Measurements from ENCODE around the gene GALNTL6.

Gene GALNTL6

DNA sequence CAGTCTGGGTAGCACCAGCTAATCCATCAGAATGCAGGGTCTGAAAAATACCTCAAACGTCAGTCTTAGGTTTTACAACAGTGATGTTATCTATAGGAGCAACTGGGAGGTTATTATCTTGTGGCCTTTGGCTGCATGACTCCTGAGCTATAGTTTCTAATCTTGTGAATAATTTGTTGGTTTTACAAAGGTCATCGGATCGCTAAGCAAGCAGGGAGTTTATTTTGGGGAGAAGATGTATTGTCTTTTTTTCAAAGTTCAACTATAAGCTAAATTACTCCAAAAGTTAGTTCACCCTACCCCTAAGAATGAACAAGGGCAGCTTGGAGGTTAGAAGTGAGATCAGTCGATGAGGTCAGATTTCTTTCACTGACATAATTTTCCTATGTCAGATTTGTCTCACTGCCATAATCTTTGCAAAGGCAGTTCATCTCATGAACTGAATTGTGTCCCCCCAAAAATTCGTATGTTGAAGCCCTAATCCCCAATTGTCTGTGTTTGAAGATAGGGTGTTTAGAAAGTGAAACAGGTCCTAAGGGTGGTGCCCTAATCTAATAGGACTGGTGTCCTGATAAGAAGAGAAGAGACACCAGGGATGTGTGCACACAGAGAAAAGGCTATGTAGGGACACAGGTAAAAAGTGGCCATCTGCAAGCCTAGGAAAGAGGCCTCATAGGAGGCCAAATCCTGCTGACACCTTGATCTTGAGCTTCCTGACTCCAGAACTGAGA lies 1179.6 kb downstream of the GALNTL6 start:
- H3F3A ChIP-seq (ENCODE audit: insufficient read depth) = no peaks in the 10 kb centered on the region
- H3K79me2 ChIP-seq (ENCODE audit: insufficient read depth, low read length) = no peaks in the 10 kb centered on the region
- TF ChIP-seq, protein P1, sequence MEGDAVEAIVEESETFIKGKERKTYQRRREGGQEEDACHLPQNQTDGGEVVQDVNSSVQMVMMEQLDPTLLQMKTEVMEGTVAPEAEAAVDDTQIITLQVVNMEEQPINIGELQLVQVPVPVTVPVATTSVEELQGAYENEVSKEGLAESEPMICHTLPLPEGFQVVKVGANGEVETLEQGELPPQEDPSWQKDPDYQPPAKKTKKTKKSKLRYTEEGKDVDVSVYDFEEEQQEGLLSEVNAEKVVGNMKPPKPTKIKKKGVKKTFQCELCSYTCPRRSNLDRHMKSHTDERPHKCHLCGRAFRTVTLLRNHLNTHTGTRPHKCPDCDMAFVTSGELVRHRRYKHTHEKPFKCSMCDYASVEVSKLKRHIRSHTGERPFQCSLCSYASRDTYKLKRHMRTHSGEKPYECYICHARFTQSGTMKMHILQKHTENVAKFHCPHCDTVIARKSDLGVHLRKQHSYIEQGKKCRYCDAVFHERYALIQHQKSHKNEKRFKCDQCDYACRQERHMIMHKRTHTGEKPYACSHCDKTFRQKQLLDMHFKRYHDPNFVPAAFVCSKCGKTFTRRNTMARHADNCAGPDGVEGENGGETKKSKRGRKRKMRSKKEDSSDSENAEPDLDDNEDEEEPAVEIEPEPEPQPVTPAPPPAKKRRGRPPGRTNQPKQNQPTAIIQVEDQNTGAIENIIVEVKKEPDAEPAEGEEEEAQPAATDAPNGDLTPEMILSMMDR (IDR thresholded peaks at IDR 0.05; ENCODE audit: insufficient read depth, low read length, poor library complexity, severe bottlenecking) = no peak
- no peak for TF ChIP-seq EZH2phosphoT487 (conservative IDR thresholded peaks at IDR 0.05; ENCODE audit: low read length)
- H3K4me3 ChIP-seq (ENCODE audit: insufficient read depth, low read length, poor library complexity, severe bottlenecking) = no peak overlapping the region
- no peaks in the 10 kb centered on the region for H3K27me3 ChIP-seq (ENCODE audit: low read length)
- H3K4me2 ChIP-seq (ENCODE audit: low read depth, low read length, poor library complexity, severe bottlenecking) = no peak overlapping the region
- H3K27ac ChIP-seq (ENCODE audit: low read depth, low read length) = no peak overlapping the region
- no peak overlapping the region for H2AFZ ChIP-seq (ENCODE audit: low read depth, low read length, severe bottlenecking)
- no peaks in the 10 kb centered on the region for H3K36me3 ChIP-seq (ENCODE audit: low read length)
- H4K20me1 ChIP-seq (ENCODE audit: low read depth, low read length) = no peaks in the 10 kb centered on the region
- no peaks in the 10 kb centered on the region for H3K9me2 ChIP-seq (replicated peaks; ENCODE audit: insufficient read depth, low read length)
- no peak overlapping the region for H3K9ac ChIP-seq (ENCODE audit: low read length)
- H3K9me3 ChIP-seq (ENCODE audit: insufficient read depth, low read length) = no peaks in the 10 kb centered on the region

DNA sequence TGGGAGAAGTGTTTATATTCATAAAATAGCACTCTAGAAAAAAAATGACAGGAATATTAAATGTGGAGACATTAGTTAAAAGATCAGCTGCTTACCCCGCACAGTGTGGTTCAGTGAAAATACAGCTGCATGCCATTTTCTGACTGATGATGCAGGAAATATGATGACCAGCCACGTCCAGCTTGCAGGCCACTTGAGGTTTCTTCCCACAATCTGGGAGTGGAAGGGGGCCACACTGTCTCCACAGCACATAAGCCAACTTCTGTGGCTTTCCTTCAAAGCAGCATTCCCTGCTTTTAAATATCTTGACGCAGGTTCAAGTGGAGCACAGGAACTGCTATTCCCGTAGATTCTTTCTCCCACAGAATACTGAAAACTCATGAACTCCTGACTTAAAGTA lies 1182.0 kb downstream of the GALNTL6 start:
- H3K9ac ChIP-seq (ENCODE audit: low read length) = no peak overlapping the region
- no peaks in the 10 kb centered on the region for H3K9me2 ChIP-seq (replicated peaks; ENCODE audit: insufficient read depth, low read length)
- H3K4me2 ChIP-seq (ENCODE audit: low read depth, low read length, poor library complexity, severe bottlenecking) = no peak overlapping the region
- H2AFZ ChIP-seq (ENCODE audit: low read depth, low read length, severe bottlenecking) = no peak overlapping the region
- no peaks in the 10 kb centered on the region for H3F3A ChIP-seq (ENCODE audit: insufficient read depth)
- H3K36me3 ChIP-seq (ENCODE audit: low read length) = no peaks in the 10 kb centered on the region
- TF ChIP-seq EZH2phosphoT487 (conservative IDR thresholded peaks at IDR 0.05; ENCODE audit: low read length) = no peak
- TF ChIP-seq, protein P1 (IDR thresholded peaks at IDR 0.05; ENCODE audit: insufficient read depth, low read length, poor library complexity, severe bottlenecking) = no peak
- H3K27ac ChIP-seq (ENCODE audit: low read depth, low read length) = no peak overlapping the region
- no peaks in the 10 kb centered on the region for H3K9me3 ChIP-seq (ENCODE audit: insufficient read depth, low read length)
- H3K27me3 ChIP-seq (ENCODE audit: low read length) = no peaks in the 10 kb centered on the region
- H3K79me2 ChIP-seq (ENCODE audit: insufficient read depth, low read length) = no peaks in the 10 kb centered on the region
- no peaks in the 10 kb centered on the region for H4K20me1 ChIP-seq (ENCODE audit: low read depth, low read length)
- H3K4me3 ChIP-seq (ENCODE audit: insufficient read depth, low read length, poor library complexity, severe bottlenecking) = no peak overlapping the region

- Histone ChIP-seq H3K27ac (ENCODE audit: low read depth, low read length) (no peak overlapping the region), H3K36me3 (ENCODE audit: low read length) (no peaks in the 10 kb centered on the region)
Measured at GRCh38 chr4:172995704-172996103, 1182.5 kb downstream of the GALNTL6 start.

More at GRCh38 chr4:172995704-172996103, 1182.5 kb downstream of the GALNTL6 start:
- H3K9ac ChIP-seq (ENCODE audit: low read length) = no peak overlapping the region
- TF ChIP-seq, protein P1 (IDR thresholded peaks at IDR 0.05; ENCODE audit: insufficient read depth, low read length, poor library complexity, severe bottlenecking) = no peak
- no peak for TF ChIP-seq EZH2phosphoT487 (conservative IDR thresholded peaks at IDR 0.05; ENCODE audit: low read length)
- H3F3A ChIP-seq (ENCODE audit: insufficient read depth) = no peaks in the 10 kb centered on the region
- no peaks in the 10 kb centered on the region for H3K27me3 ChIP-seq (ENCODE audit: low read length)
- H3K79me2 ChIP-seq (ENCODE audit: insufficient read depth, low read length) = no peaks in the 10 kb centered on the region
- no peak overlapping the region for H3K4me3 ChIP-seq (ENCODE audit: insufficient read depth, low read length, poor library complexity, severe bottlenecking)
- H3K9me2 ChIP-seq (replicated peaks; ENCODE audit: insufficient read depth, low read length) = no peaks in the 10 kb centered on the region
- no peak overlapping the region for H3K4me2 ChIP-seq (ENCODE audit: low read depth, low read length, poor library complexity, severe bottlenecking)
- H4K20me1 ChIP-seq (ENCODE audit: low read depth, low read length) = no peaks in the 10 kb centered on the region
- no peak overlapping the region for H2AFZ ChIP-seq (ENCODE audit: low read depth, low read length, severe bottlenecking)
- H3K9me3 ChIP-seq (ENCODE audit: insufficient read depth, low read length) = no peaks in the 10 kb centered on the region
